KOPT-K1 (cell line): ENCODE measurements around the gene SKP1.

ENCODE experiments used
- H3K27ac ChIP-seq: fragments of 200-600 bp; sonication (generic); 2 replicates; pipeline ENCODE4 v1.5.1; 2016; ENCODE audit warnings: antibody characterized with exemption, mild to moderate bottlenecking, low read depth, low read length; ENCODE audit not compliant: poor library complexity, severe bottlenecking
- H3K36me3 ChIP-seq: fragments of 200-600 bp; sonication (generic); 2 replicates; pipeline ENCODE4 v1.5.1; 2017; ENCODE audit warnings: antibody characterized with exemption, mild to moderate bottlenecking, low read length, moderate library complexity; ENCODE audit not compliant: insufficient read depth
- H3K9me3 ChIP-seq: fragments of 200-600 bp; sonication (generic); 2 replicates; pipeline ENCODE4 v1.5.1; 2017; ENCODE audit warnings: antibody characterized with exemption, low read length, mild to moderate bottlenecking; ENCODE audit not compliant: insufficient read depth, poor library complexity, severe bottlenecking

Gene SKP1

DNA sequence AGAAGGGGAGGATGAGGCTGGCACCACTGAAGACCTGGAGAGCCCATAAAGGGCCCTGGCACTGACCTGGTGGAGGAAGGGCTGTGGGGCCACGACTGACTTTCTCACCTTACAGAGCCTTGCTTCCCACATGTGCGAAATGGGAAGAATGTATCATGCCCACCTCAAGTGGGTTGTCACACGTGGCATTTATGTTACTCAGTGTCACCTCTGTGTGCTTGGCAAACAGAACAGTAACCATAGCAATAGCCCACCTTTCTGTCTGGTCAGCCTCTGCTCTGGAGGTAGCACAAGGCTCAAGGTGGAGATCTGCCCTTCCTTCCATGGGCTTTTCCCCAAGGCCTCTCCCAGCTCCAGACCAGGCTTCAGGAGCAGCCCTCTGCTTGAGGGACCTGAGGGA lies 45.6 kb downstream of the SKP1 start:
- no peaks in the 10 kb centered on the region for H3K9me3 ChIP-seq
- peaks cover 96% of the 10 kb centered on the region for H3K36me3 ChIP-seq
- peak overlapping the region; percentile 92 for H3K27ac ChIP-seq

DNA sequence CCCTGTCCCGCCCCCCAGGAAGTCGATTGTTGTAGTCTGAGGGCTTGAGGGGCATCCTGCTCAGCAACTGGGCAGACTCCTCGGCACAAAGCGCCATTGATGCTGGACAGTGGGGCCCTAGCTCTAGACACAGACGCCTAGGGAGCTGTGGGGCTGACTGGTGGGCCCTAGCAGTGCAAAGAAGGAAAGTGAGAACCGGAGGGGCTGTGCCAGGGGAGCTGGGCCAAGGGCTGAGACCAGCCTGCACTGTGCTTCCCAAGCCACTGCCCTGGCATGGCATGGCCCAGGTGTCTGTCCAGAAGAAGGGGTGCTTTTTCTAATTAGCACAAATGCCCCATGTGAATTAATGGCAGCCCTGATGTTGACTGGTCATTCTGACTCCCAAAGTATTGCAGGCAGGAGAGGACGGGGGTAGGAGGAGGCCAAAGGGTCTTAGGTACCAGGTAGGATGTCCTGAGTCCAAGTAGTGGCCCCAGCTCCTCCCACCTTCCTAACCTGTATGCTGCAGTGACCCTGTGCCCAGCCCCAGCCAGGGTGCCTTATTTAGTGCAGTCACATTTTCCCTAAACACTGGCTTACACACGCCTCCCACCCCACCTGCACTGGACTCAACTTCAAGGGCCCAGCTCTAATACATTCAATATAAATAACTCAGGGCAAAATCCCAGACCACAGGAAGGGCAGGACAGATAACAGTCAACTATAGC lies 46.4 kb downstream of the SKP1 start:
- Histone ChIP-seq H3K9me3 (no peaks in the 10 kb centered on the region), H3K27ac (peak overlapping the region; percentile 92), H3K36me3 (peaks cover 96% of the 10 kb centered on the region)

DNA sequence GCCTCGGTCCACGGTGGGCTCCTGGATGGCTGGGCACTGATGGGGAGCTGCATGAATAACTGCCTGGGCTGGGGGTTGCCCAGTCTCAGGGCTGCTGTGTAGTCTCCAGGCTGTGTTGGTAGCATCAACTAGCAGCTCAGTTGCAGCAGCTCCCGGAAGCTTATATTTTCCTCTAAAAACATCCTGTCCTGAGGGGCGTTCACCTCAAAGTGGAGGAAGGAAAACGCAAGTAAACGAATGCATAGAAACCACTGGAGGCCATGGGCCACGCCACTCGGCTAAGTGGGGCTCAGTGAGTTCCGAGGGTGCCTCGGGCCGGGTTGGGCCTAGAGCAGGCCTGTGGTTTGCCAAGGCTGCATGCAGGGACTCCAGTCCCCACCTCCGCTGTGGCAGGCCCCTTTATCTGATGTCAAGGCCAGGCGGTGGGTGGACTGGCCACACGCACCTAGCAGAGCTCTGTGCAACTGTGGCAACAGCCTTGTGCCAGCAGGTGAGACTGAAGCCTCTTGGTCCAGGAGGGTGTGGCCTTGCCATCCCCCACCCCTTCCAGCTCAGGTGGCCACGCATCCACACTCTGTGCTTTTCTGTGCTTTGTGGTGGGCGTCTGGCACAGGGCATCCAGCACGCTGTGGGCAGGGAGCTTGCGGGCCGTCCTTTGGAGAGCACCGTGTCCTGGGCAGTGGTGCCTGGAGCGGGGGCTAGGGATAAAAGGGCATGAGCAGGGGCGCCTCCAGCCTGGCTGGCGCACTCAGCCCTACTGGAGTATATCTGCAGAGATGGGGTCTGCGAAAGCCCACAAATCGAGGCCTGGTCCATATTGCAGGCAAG lies 47.1 kb downstream of the SKP1 start:
- H3K9me3 ChIP-seq = no peaks in the 10 kb centered on the region
- peak overlapping the region; percentile 92 for H3K27ac ChIP-seq
- H3K36me3 ChIP-seq = peaks cover 96% of the 10 kb centered on the region

DNA sequence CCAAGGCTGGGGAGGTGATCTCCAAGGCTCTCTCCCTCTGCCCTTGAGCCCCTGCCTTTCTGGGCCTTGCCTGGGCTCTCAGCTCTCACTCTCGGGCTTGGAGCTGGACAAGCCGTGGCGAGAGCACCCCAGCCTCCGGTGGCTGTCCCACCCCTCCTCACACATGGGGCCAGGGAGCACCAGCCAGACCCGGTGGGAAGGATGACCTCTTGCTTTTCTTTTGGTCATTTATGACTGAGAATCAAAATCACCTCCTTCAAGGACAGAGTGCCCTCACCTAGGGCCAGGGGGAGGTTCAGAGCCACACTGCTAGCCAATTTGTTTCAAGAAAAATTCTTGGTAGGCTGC lies 48.1 kb downstream of the SKP1 start:
- peak overlapping the region; percentile 92 for H3K27ac ChIP-seq
- H3K36me3 ChIP-seq = peaks cover 96% of the 10 kb centered on the region
- H3K9me3 ChIP-seq = no peaks in the 10 kb centered on the region

DNA sequence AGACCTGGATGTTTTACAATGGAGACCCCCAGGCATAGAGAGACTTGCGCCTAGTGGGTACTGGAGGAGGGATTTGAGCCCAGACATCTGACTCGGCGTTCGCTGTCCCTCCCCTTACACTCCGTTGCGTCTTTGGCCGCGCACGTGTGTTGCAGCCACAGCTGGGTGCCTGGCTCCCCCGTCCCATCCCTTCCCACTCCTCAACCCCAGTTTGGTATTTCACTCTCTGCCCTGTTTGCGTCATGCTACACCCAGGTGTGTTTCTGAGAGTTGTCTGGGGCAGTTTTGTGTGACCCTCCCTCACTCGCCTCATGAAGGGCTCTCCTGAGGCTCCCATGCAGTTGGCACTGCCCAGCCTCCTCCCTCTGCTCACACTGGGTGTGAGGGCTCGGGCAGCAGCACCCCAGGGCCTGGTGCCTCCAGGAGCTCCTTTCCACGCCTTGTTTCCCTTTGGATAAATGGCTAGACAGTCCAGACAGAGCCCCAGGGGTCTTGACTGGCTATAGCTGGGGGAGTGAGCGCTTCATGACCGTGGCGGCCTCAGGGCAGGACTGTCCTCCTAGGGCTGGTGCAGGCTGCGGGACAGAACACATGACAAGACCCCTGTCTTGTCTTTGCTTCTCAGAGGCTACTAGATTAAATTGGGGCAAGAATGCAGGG lies 48.6 kb downstream of the SKP1 start:
- peak overlapping the region; percentile 92 for H3K27ac ChIP-seq

DNA sequence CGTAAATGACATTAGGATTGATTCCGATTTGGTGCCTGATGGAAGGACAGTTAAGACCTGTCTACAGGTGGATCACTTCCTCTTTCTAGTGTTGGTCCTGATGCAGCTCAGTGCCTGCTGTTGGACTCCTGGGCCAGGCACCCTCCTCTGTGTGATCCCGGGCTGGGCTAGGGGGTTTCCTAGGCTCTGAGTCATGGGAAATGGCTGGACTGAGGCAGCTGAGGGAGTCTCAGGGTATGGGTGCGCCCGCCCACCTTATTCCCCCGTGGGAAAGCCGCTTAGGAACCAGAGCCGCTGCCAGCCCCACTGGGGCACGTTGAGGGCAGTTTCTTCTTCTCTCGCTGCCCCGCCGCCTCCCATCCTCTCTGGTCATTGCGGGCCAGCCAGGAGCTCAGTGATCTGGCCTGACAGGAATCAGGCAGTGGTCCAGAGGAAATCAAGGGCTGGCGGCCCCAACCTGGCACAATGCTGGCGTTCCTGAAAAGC lies 49.3 kb downstream of the SKP1 start:
- Histone ChIP-seq H3K9me3 (no peaks in the 10 kb centered on the region), H3K36me3 (peaks cover 98% of the 10 kb centered on the region), H3K27ac (peak overlapping the region; percentile 92)

More for the DNA sequence above, 48.6 kb downstream of the SKP1 start:
- Histone ChIP-seq H3K36me3 (peaks cover 96% of the 10 kb centered on the region), H3K9me3 (no peaks in the 10 kb centered on the region)

DNA sequence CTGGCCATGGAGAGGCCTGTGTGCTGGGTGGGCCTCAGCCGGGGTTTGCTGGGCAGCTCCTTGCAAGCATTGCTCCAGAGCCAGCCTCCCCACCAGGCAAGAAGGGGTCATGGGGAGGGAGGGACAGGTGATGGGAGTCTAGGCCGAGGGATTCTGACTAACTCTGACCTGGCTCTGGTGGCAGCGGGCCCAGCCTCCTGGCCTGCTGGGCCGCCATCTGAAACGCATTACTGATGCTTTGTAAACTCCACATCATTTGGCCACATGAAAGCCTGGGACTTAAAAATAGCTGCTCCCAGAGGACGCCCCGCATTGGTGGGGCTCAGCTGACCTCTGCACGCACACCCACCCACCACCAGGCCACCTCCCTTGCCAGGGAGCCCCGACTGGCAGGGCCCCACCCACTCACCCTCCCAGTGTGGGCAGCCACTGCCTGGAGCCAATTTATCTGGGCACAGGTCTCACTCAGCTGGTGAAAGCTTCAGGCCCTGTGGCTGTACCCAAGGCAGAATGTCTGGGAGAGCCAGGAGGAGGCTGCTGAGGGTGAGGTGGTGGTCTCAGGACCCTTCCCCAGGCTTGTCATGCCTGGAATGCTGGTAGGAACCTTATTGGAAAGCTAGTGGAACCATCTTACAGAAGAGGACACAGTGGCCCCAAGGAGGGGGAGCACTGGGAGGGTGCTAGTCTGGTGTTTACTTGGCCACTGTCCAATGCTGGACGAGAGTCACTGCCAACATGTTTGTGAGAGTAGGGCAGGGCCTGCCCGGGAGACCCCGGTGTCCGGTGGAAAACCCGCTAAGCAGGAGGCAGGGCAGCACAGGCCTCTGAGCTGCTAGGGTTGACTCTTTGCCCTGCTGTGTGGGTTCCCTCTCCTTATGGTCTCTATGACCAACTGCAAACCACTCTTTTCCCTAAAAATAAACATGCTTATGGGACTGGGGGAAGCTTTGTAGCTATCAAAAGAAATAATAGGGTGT lies 51.4 kb downstream of the SKP1 start:
- H3K36me3 ChIP-seq = peaks cover 100% of the 10 kb centered on the region
- peak overlapping the region; percentile 92 for H3K27ac ChIP-seq
- H3K9me3 ChIP-seq = no peaks in the 10 kb centered on the region

DNA sequence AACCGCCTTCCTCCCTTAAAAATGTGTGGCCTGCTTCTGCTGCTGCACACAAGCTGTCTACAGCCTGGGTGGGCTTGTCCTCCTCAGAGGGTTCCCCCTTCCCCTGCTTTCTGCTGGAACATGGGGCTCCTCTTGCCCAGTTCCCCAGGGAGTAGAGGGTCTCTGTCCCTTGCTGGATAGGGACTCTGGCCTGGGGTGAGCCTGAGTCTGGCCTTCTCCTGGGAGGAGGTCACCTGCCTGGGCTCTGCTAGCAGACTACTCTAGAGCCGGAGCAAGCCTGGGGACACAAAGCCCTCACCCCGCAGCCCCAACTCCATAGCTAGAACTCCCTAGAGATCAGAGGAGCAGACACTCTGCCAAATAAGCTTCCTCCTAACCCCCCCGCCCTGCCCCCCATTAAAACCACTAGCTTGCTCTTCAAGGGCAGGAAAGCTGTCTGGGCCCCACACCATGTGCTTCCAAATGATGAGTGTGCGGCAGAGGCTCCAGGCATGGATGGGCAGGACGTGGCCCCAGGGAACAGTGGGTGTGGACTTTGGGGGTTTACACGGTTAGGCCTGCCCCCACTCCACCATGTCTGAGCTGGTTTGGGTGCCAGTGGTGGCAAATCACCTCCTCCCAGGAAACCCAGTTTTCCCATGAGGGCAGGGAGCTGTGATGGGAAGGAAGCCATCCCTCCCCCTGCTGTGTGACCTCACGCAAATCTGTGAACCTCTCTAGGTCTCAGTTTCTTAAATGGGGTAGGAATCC lies 52.3 kb downstream of the SKP1 start:
- peaks cover 100% of the 10 kb centered on the region for H3K36me3 ChIP-seq
- H3K9me3 ChIP-seq = no peaks in the 10 kb centered on the region
- H3K27ac ChIP-seq = peak overlapping the region; percentile 92

DNA sequence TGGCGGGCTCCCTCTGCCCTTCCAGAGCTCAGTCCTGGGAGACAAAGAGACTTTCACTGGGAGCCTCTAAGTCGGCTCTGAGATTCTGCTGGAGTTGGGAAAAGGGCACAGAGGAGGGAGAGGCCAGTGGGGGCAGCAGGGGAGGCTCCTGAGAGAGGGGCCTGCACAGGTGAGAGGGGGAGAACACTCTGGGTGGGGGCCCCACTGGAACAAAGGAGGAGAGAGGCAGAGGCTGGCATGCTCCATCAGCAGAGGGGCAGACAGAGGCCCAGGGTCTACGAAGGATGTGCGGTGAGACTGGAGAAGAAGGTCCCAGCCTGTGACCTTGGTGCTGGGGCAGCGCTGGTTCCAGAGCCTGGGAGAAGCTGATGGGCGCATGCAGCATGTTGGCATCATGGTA lies 53.4 kb downstream of the SKP1 start:
- Histone ChIP-seq H3K9me3 (no peaks in the 10 kb centered on the region), H3K27ac (peak overlapping the region; percentile 92), H3K36me3 (peaks cover 100% of the 10 kb centered on the region)

DNA sequence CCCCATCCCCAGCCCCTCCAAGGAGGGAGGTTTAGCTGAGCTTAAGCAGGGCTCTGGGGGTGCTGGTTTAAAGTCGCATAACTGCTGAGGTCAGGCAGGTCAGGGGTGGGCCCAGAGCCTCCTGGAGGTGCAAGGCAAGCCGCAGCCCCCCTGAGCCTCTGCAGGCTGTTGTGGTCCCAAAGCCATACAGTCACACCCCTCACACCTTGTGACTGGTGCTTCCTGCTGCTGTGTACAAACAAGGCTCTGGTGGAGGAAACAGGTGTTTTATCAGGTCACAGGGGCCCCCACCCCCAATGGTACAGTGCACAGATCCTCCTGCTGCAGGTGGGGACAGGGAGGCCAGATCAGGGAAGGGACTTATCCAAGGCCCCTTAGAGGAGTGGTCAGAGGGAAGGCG lies 54.2 kb downstream of the SKP1 start:
- Histone ChIP-seq H3K36me3 (peaks cover 100% of the 10 kb centered on the region), H3K9me3 (no peaks in the 10 kb centered on the region), H3K27ac (peak overlapping the region; percentile 92)

DNA sequence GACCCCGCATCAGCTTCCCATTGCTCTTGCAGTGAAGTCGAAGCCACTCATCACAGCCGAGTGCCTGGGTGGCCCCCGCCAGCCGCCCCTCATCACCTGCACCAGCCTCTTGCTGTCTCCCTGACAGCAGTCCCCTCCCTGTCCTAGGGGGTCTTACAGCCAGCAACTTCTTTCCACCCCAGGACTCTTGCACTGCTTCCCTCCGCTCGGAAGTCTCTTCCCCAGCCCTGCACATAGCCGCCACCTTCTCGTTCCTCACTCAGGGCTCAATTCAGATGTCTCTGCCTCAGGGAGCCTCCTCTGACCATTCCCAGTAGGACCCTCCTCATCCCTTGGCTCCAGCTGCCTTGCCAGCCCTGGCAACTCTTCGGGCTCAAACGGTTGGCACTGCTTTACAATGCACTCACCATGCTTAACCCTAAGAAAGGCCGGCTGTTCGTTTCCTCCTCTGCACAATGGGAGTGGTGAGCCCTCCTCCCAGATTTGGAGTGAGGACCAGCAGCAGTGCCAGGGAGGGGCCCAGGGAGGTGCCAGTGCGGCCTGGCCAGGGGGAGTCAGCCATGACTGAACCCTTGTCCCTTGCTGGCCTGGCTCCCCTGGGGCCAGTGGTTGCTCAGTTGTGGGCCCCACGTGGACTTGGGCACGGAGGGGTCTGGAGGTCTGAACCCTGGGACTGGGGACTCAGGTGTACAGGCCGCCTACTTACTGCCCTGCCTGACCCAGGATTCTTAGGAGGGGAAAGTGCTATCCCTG lies 56.2 kb downstream of the SKP1 start:
- H3K27ac ChIP-seq = peak overlapping the region; percentile 92
- no peaks in the 10 kb centered on the region for H3K9me3 ChIP-seq
- peaks cover 100% of the 10 kb centered on the region for H3K36me3 ChIP-seq

DNA sequence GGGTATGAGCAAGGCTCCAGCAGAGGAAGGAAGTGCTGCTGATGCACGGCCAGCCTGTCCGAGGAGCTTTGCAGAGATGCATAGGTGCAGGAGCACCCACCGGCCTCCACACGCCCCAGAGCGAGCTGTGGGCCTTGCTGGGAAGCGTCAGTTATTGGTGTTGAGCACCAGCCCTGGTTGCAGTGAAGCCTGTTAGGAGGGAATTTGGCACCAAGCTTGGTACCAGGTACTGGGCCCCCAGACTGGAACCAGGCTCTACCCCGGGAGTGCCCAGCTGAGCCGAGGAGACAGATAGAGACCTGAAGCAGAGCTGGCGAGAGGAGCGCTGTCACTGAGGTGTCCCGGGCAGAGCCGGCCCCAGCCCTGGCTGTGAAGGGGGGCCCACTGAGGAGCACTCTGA lies 57.0 kb downstream of the SKP1 start:
- Histone ChIP-seq H3K36me3 (peaks cover 93% of the 10 kb centered on the region), H3K9me3 (no peaks in the 10 kb centered on the region), H3K27ac (peak overlapping the region; percentile 92)

DNA sequence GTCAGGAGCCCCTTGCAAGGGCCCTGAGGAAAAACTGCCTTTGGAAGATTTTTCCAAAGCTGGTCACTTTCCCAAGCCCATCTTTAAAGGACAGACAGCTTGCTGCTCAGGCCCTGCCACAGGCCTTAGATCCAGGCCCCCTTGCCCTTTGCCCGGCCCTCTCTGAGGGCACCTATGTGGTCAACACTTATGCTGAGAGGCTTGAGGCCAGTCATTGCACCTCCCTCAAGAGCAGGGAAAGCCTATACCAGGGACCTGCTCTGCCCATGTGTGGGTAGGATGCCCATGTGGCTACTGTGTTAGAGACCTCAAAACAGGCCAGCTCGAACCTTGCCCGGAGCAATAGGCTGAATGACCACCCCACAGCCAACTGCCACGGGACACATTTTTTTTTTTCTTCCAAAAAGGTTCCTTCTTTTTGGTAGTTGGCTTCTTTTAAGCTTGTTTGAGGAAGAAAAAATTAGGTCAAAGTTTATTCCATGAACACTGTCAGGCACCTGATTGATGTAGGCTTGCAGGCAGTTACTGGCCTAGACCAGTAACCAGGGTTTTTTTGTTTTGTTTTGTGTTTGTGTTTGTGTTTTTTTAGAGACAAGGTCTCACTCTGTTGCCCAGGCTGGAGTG lies 58.4 kb downstream of the SKP1 start:
- Histone ChIP-seq H3K9me3 (no peaks in the 10 kb centered on the region), H3K27ac (peak overlapping the region; percentile 92), H3K36me3 (peaks cover 79% of the 10 kb centered on the region)
